ENCODE results near the gene C19orf25. TPM values are rescaled to one million over a fixed set of nuclear protein-coding genes. Genes with fewer than 3 reads are reported as not detected.
A peak's percentile ranks its signal among the peaks of the same experiment; 100 is the strongest.

The C19orf25 gene
- total RNA-seq, 2 donors from 2014 or later = 40.0 to 51.1 TPM

- no peaks in the 10 kb centered on the region for H3K36me3 Mint-ChIP-seq (ENCODE audit: low read depth)
- H3K9me3 Mint-ChIP-seq = no peaks in the 10 kb centered on the region
- no peaks in the 10 kb centered on the region for H3K4me1 Mint-ChIP-seq
- Histone ChIP-seq H3K9me3 (ENCODE audit: control insufficient read depth, low read length) (no peaks in the 10 kb centered on the region), H3K27ac (ENCODE audit: low read depth, low read length) (no peak overlapping the region), H3K27me3 (ENCODE audit: control insufficient read depth, insufficient read depth, low read length, poor library complexity, severe bottlenecking) (peaks cover 95% of the 10 kb centered on the region), H3K4me3 (ENCODE audit: low read length) (no peak overlapping the region), H3K36me3 (ENCODE audit: control insufficient read depth, insufficient read depth, low read length) (no peaks in the 10 kb centered on the region), H3K4me1 (ENCODE audit: control insufficient read depth, insufficient read depth, low read length) (peaks cover 12% of the 10 kb centered on the region), H3K9ac (ENCODE audit: extremely low read depth, low read length, poor library complexity, severe bottlenecking) (no peak overlapping the region)
- peak; percentile 75 for DNase-seq
- TF ChIP-seq CTCF (conservative IDR thresholded peaks at IDR 0.05) = no peak
- 7 to 12% methylated on average over 46 to 92 of the region's 92 CpGs for WGBS, 2 experiments (ENCODE audit: insufficient coverage in 1 of 2, insufficient read length in 1 of 2)
- H3K4me3 Mint-ChIP-seq = no peak overlapping the region
- no peak overlapping the region for H3K27ac Mint-ChIP-seq
- H3K27me3 Mint-ChIP-seq (ENCODE audit: insufficient read depth) = peaks cover 72% of the 10 kb centered on the region
Observed at GRCh38 chr19:1467490-1468273, 11.3 kb downstream of the C19orf25 start.

- H3K27me3 Mint-ChIP-seq (ENCODE audit: insufficient read depth) = peaks cover 67% of the 10 kb centered on the region
Observed at GRCh38 chr19:1467215-1467489, 11.9 kb downstream of the C19orf25 start.

GRCh38 chr19:1466461-1467214 lies 12.4 kb downstream of the C19orf25 start:
- peaks cover 62% of the 10 kb centered on the region for H3K27me3 Mint-ChIP-seq (ENCODE audit: insufficient read depth)

More at GRCh38 chr19:1467215-1467489, 11.9 kb downstream of the C19orf25 start:
- H3K4me3 Mint-ChIP-seq = no peak overlapping the region
- no peaks in the 10 kb centered on the region for H3K4me1 Mint-ChIP-seq
- H3K9me3 ChIP-seq (ENCODE audit: control insufficient read depth, low read length) = no peaks in the 10 kb centered on the region
- no peaks in the 10 kb centered on the region for H3K36me3 ChIP-seq (ENCODE audit: control insufficient read depth, insufficient read depth, low read length)
- no peaks in the 10 kb centered on the region for H3K36me3 Mint-ChIP-seq (ENCODE audit: low read depth)
- no peak overlapping the region for H3K9ac ChIP-seq (ENCODE audit: extremely low read depth, low read length, poor library complexity, severe bottlenecking)
- H3K27ac Mint-ChIP-seq = no peak overlapping the region
- no peak overlapping the region for H3K4me3 ChIP-seq (ENCODE audit: low read length)
- TF ChIP-seq CTCF (conservative IDR thresholded peaks at IDR 0.05) = no peak
- DNase-seq = no peak
- no peaks in the 10 kb centered on the region for H3K9me3 Mint-ChIP-seq
- H3K27me3 ChIP-seq (ENCODE audit: control insufficient read depth, insufficient read depth, low read length, poor library complexity, severe bottlenecking) = peaks cover 89% of the 10 kb centered on the region
- no peak overlapping the region for H3K27ac ChIP-seq (ENCODE audit: low read depth, low read length)
- peaks cover 12% of the 10 kb centered on the region for H3K4me1 ChIP-seq (ENCODE audit: control insufficient read depth, insufficient read depth, low read length)
- 5 to 10% methylated on average over 4 to 36 of the region's 36 CpGs for WGBS, 2 experiments (ENCODE audit: insufficient coverage in 1 of 2, insufficient read length in 1 of 2)

More at GRCh38 chr19:1466461-1467214, 12.4 kb downstream of the C19orf25 start:
- Mint-ChIP-seq H3K27ac (no peak overlapping the region), H3K36me3 (ENCODE audit: low read depth) (no peaks in the 10 kb centered on the region), H3K9me3 (no peaks in the 10 kb centered on the region), H3K4me3 (no peak overlapping the region), H3K4me1 (no peaks in the 10 kb centered on the region)
- H3K9me3 ChIP-seq (ENCODE audit: control insufficient read depth, low read length) = no peaks in the 10 kb centered on the region
- H3K4me1 ChIP-seq (ENCODE audit: control insufficient read depth, insufficient read depth, low read length) = peaks cover 12% of the 10 kb centered on the region
- no peak overlapping the region for H3K4me3 ChIP-seq (ENCODE audit: low read length)
- no peak overlapping the region for H3K9ac ChIP-seq (ENCODE audit: extremely low read depth, low read length, poor library complexity, severe bottlenecking)
- no peak for TF ChIP-seq CTCF (conservative IDR thresholded peaks at IDR 0.05)
- H3K36me3 ChIP-seq (ENCODE audit: control insufficient read depth, insufficient read depth, low read length) = no peaks in the 10 kb centered on the region
- no peak overlapping the region for H3K27ac ChIP-seq (ENCODE audit: low read depth, low read length)
- 15 to 17% methylated on average over 31 to 70 of the region's 70 CpGs for WGBS, 2 experiments (ENCODE audit: insufficient coverage in 1 of 2, insufficient read length in 1 of 2)
- DNase-seq = no peak
- peaks cover 84% of the 10 kb centered on the region for H3K27me3 ChIP-seq (ENCODE audit: control insufficient read depth, insufficient read depth, low read length, poor library complexity, severe bottlenecking)

Data from endodermal cell (in vitro differentiated cells).